Measurements from ENCODE around the gene SLC6A8.
"Not testable (repeated sequence)": the region's sequence is repeated elsewhere in the genome, so short reads cannot be mapped to it uniquely, and the experiment has no call there.

The SLC6A8 gene

GRCh38 chrX:153728951-153729631 lies 41.4 kb downstream of the SLC6A8 start:
- DNase-seq (ENCODE audit: low spot score) (no peak), FAIRE-seq (no peak)

- FAIRE-seq: not testable (repeated sequence)
Observed at GRCh38 chrX:153730115-153730514, 42.4 kb downstream of the SLC6A8 start.

GRCh38 chrX:153731117-153731844 lies 43.6 kb downstream of the SLC6A8 start:
- no peak for FAIRE-seq
- no peak for DNase-seq (ENCODE audit: low spot score)

More at GRCh38 chrX:153730115-153730514, 42.4 kb downstream of the SLC6A8 start:
- DNase-seq (ENCODE audit: low spot score): not testable (repeated sequence)

GRCh38 chrX:153731845-153732215 lies 44.1 kb downstream of the SLC6A8 start:
- no peak for FAIRE-seq
- DNase-seq (ENCODE audit: low spot score): no peak

- no peak for DNase-seq (ENCODE audit: low spot score)
- no peak for FAIRE-seq
Observed at GRCh38 chrX:153732401-153732800, 44.7 kb downstream of the SLC6A8 start.

GRCh38 chrX:153733651-153734240 lies 46.0 kb downstream of the SLC6A8 start:
- FAIRE-seq (no peak), DNase-seq (ENCODE audit: low spot score) (no peak)

GRCh38 chrX:153734871-153735270 lies 47.1 kb downstream of the SLC6A8 start:
- no peak for DNase-seq (ENCODE audit: low spot score)
- no peak for FAIRE-seq

GRCh38 chrX:153735274-153735673 lies 47.5 kb downstream of the SLC6A8 start:
- no peak for FAIRE-seq
- DNase-seq (ENCODE audit: low spot score): no peak

- FAIRE-seq: no peak
Observed at GRCh38 chrX:153736071-153736820, 48.5 kb downstream of the SLC6A8 start.

GRCh38 chrX:153736871-153737441 lies 49.2 kb downstream of the SLC6A8 start:
- FAIRE-seq: no peak
- DNase-seq (ENCODE audit: low spot score): no peak

More at GRCh38 chrX:153736071-153736820, 48.5 kb downstream of the SLC6A8 start:
- no peak for DNase-seq (ENCODE audit: low spot score)

- DNase-seq (ENCODE audit: low spot score) (no peak), FAIRE-seq (no peak)
Observed at GRCh38 chrX:153738056-153738605, 50.4 kb downstream of the SLC6A8 start.

GRCh38 chrX:153739754-153740486 lies 52.2 kb downstream of the SLC6A8 start:
- DNase-seq (ENCODE audit: low spot score) (no peak), FAIRE-seq (no peak)

GRCh38 chrX:153740631-153741222 lies 53.0 kb downstream of the SLC6A8 start:
- no peak for FAIRE-seq
- no peak for DNase-seq (ENCODE audit: low spot score)

- FAIRE-seq (no peak), DNase-seq (ENCODE audit: low spot score) (no peak)
Observed at GRCh38 chrX:153741446-153741845, 53.7 kb downstream of the SLC6A8 start.

- FAIRE-seq; DNase-seq (ENCODE audit: low spot score): not testable (repeated sequence)
Observed at GRCh38 chrX:153742111-153742510, 54.4 kb downstream of the SLC6A8 start.

GRCh38 chrX:153742796-153743467 lies 55.2 kb downstream of the SLC6A8 start:
- FAIRE-seq: not testable (repeated sequence)

GRCh38 chrX:153743468-153744209 lies 55.9 kb downstream of the SLC6A8 start:
- not testable (repeated sequence) for FAIRE-seq; DNase-seq (ENCODE audit: low spot score)

More at GRCh38 chrX:153742796-153743467, 55.2 kb downstream of the SLC6A8 start:
- not testable (repeated sequence) for DNase-seq (ENCODE audit: low spot score)
